CD4-positive, alpha-beta T cell treated with Interleukin-6 at 100 ng/mL for 8 hours (primary cell): ENCODE measurements around the gene DDX39A.
"Not testable (repeated sequence)": the region's sequence is repeated elsewhere in the genome, so short reads cannot be mapped to it uniquely, and the experiment has no call there.

Experiments used
- DNase-seq: peaks from one replicate; pipeline ENCODE4 v3.0.0-alpha.2; 2020; ENCODE audit warnings: mixed read lengths, low spot score

The DDX39A gene

DNA sequence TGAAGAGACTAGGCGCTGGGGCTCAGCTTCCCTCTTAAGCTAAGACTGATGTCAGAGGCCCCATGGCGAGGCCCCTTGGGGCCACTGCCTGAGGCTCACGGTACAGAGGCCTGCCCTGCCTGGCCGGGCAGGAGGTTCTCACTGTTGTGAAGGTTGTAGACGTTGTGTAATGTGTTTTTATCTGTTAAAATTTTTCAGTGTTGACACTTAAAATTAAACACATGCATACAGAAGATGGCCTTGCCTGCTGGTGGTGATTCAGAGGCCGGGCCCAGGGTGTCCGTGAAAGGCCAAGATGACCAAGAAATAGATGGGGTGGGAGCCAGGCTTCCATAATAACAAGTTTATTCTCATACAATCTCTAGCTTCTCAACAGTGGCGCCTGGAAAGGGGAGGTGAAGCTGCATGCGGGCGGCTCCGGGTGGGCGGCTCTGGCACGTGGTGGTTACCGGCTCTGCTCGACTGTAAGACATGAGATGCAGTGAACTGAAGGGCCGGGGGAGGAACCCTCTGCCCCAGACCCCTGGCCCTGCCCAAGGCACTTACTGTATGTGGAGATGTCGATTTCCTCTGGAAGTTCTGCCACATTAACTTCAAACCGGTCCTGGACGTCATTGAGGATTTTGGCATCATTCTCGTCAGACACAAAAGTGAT lies 10.5 kb downstream of the DDX39A start:
- no peak for DNase-seq

DNA sequence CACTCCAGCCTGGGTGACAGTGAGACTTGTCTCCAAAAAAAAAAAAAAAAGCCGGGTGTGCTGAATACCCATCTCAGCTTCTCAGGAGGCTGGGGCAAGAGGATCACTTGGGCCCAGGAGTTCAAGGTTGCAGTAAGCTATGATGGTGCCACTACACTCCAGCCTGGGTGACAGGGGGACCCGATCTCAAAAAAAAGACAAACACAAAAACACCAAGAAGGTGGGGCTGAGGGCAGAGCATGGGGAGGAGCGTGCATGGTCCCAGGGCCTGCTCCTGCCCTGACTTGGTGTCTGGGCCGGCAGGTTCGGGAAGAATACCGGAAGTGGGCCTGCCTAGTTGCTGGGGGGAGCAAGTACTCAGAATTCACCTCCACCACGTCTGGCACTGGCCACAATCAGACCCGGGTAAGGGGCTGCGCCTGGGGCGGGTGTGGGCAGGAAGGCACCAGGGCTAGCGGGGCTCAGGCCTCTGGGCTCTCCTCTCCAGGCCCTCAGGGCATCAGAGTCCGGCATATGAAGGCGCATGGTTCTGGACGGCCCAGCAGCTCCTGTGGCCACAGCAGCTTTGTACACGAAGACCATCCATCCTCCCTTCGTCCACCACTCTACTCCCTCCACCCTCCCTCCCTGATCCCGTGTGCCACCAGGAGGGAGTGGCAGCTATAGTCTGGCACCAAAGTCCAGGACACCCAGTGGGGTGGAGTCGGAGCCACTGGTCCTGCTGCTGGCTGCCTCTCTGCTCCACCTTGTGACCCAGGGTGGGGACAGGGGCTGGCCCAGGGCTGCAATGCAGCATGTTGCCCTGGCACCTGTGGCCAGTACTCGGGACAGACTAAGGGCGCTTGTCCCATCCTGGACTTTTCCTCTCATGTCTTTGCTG lies 11.3 kb downstream of the DDX39A start:
- no peak for DNase-seq

- no peak for DNase-seq
These were observed 12.3 kb downstream of the DDX39A start for GRCh38 chr19:14406645-14407401.

DNA sequence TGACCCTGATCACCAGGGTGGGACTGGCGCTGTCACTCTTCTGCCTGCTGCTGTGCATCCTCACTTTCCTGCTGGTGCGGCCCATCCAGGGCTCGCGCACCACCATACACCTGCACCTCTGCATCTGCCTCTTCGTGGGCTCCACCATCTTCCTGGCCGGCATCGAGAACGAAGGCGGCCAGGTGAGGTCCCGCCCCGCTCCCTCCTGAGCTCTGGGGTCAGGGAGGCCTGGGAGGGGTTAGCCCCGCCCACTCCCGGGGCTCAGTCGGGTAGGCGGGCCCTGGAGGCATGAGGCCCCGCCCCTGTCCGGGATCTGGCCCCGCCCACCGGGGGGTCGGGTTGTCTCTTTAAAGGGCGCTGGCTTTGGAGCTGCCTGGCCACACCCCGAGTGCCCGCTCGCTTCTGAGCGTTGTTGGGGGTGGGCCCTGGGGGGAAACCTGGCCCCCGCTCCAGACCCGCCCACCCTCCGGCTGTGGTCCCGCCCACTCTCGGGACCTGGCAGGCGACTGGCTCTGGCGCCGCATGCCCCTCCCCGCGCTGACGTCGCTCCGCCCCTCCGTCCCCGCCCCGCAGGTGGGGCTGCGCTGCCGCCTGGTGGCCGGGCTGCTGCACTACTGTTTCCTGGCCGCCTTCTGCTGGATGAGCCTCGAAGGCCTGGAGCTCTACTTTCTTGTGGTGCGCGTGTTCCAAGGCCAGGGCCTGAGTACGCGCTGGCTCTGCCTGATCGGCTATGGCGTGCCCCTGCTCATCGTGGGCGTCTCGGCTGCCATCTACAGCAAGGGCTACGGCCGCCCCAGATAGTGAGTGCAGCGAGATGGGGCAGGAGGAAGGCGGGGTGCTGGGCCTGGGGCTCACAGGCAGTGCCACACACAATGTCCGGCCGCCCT lies 13.1 kb downstream of the DDX39A start:
- DNase-seq = peak; percentile 80

GRCh38 chr19:14405380-14405757 lies 13.8 kb downstream of the DDX39A start:
- no peak for DNase-seq

DNA sequence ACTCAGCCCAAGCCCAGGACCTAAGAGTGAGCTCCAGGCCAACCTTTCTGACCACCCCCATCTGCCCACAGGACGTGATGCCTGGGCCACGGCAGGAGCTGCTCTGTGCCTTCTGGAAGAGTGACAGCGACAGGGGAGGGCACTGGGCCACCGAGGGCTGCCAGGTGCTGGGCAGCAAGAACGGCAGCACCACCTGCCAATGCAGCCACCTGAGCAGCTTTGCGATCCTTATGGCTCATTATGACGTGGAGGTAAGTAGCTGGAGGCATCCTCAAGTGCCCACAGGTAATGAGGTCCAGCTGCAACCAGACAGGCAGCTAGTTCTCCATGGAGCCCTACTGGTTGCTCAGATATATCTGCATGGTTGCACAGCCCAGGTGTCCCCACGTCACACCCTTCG lies 14.8 kb downstream of the DDX39A start:
- no peak for DNase-seq

DNA sequence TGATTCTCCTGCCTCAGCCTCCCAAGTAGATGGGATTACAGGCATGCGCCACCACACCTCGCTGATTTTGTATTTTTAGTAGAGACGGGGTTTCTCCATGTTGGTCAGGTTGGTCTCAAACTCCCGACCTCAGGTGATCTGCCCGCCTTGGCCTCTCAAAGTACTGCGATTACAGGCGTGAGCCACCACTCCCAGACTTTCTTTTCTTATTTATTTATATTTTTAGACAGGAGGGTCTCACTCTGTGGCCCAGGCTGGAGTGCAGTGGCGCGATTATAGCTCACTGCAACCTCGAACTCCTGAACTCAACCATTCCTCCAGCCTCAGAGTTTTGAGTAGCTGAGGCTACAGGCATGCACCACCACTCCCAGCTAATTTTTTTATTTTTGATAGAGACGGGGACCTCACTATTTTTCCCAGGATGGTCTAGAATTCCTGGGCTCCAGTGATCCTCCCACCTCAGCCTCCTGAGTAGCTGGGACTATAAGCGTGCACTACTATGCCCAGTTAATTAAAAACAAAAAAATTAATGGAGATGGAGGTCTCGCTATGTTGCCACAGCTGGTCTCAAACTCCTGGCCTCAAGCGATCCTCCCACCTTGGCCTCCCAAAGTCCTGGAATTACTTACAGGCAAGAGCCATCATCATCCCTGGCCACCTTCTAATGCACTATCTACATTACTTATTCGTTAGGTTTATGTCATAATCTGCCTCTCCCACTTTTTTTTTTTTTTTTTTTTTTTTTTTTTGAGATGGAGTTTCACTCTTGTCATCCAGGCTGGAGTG lies 15.8 kb downstream of the DDX39A start:
- DNase-seq = not testable (repeated sequence)

DNA sequence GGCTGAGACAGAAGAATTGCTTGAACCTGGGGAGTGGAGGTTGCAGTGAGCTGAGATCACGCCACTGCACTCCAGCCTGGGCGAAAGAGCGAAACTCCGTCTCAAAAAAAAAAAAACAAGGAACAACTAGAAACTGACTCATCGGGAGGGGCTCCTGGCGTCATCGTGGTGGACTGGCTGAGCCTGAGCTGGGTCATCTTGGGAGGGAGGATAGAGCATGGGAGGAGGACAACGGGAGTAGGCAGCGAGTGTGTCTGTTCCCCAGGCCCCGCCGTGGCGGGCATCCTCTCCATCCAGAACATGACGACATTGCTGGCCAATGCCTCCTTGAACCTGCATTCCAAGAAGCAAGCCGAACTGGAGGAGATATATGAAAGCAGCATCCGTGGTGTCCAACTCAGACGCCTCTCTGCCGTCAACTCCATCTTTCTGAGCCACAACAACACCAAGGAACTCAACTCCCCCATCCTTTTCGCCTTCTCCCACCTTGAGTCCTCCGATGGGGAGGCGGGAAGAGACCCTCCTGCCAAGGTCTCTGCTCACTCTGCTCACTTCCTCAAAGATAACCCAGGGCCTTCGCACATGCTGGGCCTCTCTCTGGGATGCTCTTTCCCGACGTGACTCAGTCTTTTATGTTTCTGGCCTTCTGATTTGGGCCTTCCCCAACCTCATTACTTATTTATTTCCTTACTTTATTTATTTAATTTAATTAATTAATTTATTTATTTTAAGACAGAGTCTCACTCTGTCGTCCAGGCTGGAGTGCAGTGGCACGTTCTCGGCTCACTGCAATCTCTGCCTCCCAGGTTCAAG lies 16.6 kb downstream of the DDX39A start:
- no peak for DNase-seq

GRCh38 chr19:14401468-14402195 lies 17.5 kb downstream of the DDX39A start:
- DNase-seq = no peak

GRCh38 chr19:14400951-14401431 lies 18.1 kb downstream of the DDX39A start:
- no peak for DNase-seq

DNA sequence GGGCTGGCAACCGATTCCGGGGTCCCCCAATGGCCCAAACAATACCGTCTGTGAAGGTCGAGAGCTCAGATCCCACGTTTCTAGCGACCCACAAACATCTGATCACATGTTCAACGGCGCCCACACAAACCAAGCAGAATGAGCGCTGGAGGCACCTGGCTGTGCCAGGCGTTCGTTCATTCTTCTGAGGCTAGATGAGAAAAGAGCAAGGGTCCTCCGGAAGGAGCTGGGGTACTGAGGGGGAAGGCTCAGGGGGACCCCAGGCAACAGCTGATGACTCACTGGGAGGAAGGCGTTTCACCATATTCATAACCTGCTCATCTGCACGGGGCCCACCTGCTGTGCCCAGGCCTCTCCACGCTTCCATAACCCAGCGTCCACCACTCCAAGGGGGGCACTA lies 22.0 kb downstream of the DDX39A start:
- not testable (repeated sequence) for DNase-seq

- DNase-seq = not testable (repeated sequence)
These were observed 22.4 kb downstream of the DDX39A start for GRCh38 chr19:14396730-14397129.

DNA sequence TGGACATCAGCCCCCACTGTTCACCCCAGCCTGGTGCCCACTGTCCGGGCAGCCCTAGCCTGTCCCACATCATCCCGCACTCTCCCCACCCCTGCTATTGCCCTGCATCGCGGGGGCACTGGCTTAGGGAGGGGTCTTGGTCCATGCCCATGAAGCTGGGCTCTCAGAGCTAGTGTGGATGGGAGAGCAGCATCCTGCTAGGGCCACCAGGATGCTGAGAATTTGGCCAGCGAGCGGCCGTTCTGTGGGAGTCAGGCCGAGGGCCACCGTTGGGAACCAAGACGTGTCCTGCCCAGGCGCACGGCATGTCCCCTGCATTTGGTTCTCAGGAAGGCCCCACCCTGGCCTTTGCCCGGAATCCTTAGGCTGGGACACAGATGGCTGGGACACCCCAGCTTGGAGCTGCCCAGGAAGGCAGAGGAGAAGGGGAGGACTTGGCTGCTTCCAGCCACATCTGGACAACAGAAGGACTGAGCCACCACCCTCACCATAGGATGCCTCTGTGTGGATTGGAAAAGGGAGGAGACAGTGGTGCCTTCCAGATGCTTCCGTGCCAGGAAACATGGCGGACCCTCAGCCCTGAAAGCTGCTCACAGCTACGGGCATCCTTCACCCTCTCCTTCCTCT lies 23.3 kb downstream of the DDX39A start:
- DNase-seq = no peak

- no peak for DNase-seq
These were observed 23.9 kb downstream of the DDX39A start for GRCh38 chr19:14395262-14395661.

DNA sequence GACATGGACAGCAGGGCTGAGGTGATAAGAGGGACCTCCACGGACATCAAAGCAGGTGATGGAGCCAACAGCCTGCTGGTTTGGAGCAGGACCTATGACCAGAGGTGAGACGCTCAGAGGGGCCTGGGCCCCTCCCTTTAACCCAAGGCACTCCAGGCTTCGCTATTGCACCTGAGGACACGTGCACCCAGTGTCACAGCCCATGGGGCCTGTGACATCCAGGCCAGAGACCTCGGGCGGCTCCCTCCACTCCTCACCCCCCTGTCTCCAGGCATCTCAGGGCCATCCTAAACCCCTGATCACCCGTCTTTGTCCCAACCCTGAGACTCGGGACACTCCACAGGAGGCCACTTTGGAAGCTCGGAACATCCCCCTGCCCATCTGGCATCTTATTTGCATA lies 25.0 kb downstream of the DDX39A start:
- no peak for DNase-seq

- DNase-seq = no peak
These were observed 25.8 kb downstream of the DDX39A start for GRCh38 chr19:14393329-14393728.

DNA sequence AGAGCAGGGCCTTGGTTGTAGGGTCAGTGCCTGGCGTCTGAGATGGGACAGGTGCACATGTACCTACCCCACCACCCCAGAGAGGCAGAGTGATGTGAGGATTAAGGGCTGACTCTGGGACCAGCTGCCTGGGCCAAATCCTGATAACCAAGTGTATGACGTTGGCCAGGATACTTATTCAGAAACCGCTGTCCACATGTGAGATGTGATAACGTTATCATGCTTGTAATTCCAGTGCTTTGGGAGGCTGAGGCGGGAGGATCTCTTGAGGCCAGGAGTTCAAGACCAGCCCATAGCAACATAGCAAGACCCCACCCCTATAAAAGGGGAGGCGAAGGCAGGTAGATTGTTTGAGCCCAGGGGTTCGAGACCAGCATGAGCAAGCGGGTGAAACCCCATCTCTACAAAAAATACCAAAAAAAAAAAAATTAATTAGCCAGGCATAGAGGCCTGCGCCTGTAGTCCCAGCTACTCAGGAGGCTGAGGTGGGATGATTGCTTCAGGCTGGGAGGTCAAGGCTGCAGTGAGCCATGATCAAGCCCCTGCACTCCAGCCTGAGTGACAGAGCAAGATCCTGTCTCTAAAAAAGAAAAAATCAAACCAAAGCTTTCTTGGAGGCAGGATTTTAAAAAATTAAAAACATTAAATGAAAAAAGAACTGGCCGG lies 27.9 kb downstream of the DDX39A start:
- no peak for DNase-seq

- DNase-seq = no peak
These were observed 28.6 kb downstream of the DDX39A start for GRCh38 chr19:14390548-14390947.
